Mucosa of descending colon (tissue), 3 donors: ENCODE measurements around the gene KDM3B. TPM values are rescaled to one million over a fixed set of nuclear protein-coding genes. Genes with fewer than 3 reads are reported as not detected.

Experiments
- ATAC-seq: fragments of 200-7000 bp; cut with Tn5 transposase; one replicate; pipeline ENCODE4 v1.9.1; 2020; ENCODE audit warnings: mild to moderate bottlenecking, moderate library complexity
- DNase-seq, 3 donors: peaks; one replicate each; pipeline ENCODE4 v3.0.0-alpha.2; 2020
- H3K36me3 ChIP-seq: fragments of 200-600 bp; one replicate; pipeline ENCODE4 v1.8.0; 2021; ENCODE audit warnings: low read depth, mild to moderate bottlenecking
- H3K4me1 ChIP-seq: fragments of 200-600 bp; one replicate; pipeline ENCODE4 v1.8.0; 2021; ENCODE audit warnings: low read depth, mild to moderate bottlenecking
- H3K4me3 ChIP-seq: fragments of 200-600 bp; one replicate; pipeline ENCODE4 v1.8.0; 2021; ENCODE audit warnings: mild to moderate bottlenecking
- H3K9me3 ChIP-seq: fragments of 200-600 bp; one replicate; pipeline ENCODE4 v1.8.0; 2021; ENCODE audit warnings: mild to moderate bottlenecking
- CTCF ChIP-seq: fragments of 200-600 bp; IDR thresholded peaks from one replicate; pipeline ENCODE4 v1.8.0; 2022; ENCODE audit warnings: antibody characterized with exemption, mild to moderate bottlenecking
- intact Hi-C, 2 donors: fragments of 100-400 bp; cut with DNase I in 1 of 2; cut with micrococcal nuclease in 1 of 2; formaldehyde crosslinking; loops; one replicate each; pipeline versions ENCODE4 v1.11.0 to v1.11.1; 2022; cut with DNase I, micrococcal nuclease
- total RNA-seq, 3 donors: library from RNA; stranded (reverse); fragmentation: NEBNext Ultra II Directional in 2 of 3; extraction: Animal tissue kit (Norgen Biotek cat#: 25700) in 2 of 3; gene quantifications; one replicate each; pipeline versions ENCODE4 v1.2.1 to v1.2.4, GENCODE V29; 2021 to 2023
- donor health status: DM: no; HTN: no; CAD: no; lungs with moderate emphysema.
- donor health status: DM: no; HTN: no; CAD: no.
- donor health status: DM: no; HTN: yes; CAD: no.

KDM3B gene
- total RNA-seq, 3 donors from 2014 or later: 56.6 to 84.3 (median 71.7) TPM

GRCh38 chr5:138444078-138444773 is 91.7 kb downstream of the KDM3B start:
- Histone ChIP-seq H3K4me1 (no peaks in the 10 kb centered on the region), H3K36me3 (no peaks in the 10 kb centered on the region), H3K4me3 (no peak overlapping the region), H3K9me3 (no peaks in the 10 kb centered on the region)
- DNase-seq: no peak
- no peak for ATAC-seq
- TF ChIP-seq CTCF: no peak
- intact Hi-C loops: no loop called here

DNA sequence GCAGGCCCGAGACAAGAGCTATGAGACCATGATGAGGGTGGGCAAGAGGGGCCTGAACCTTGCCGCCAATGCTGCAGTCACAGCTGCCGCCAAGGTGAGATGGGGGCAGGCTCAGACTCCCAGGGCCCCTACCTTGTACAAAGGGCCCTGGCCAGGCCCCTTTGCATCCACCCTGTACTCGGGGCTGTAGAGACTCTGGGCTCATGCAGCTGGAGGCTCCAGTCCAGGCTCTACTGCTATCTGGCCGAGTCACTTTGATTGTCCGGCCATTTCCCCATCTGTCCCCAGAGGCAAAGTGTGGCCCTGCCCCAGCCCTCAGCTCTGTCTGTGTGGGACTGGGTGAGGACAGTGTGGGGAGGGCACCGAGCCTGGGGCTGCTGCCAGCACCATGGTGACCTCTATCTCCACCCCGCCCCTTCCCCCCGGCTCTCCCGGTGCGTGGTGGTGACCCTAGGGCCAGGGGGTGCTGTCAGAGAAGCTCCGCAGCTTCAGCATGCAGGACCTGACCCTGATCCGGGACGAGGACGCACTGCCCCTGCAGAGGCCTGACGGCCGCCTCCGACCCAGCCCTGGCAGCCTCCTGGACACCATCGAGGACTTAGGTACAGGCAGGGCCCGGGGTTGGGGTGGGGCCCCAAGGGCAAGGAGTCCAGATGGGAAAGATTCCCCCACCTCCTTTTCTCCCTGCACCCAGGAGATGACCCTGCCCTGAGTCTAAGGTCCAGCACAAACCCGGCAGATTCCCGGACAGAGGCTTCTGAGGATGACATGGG is 92.5 kb downstream of the KDM3B start:
- Histone ChIP-seq H3K4me3 (no peak overlapping the region), H3K4me1 (no peaks in the 10 kb centered on the region), H3K36me3 (no peaks in the 10 kb centered on the region), H3K9me3 (no peaks in the 10 kb centered on the region)
- TF ChIP-seq CTCF: no peak
- intact Hi-C loops: no loop called here
- ATAC-seq (no peak), DNase-seq (no peak)

GRCh38 chr5:138445547-138446271 is 93.2 kb downstream of the KDM3B start:
- intact Hi-C loops: no loop called here

GRCh38 chr5:138448070-138448469 is 95.6 kb downstream of the KDM3B start:
- DNase-seq: peak in 1 of 3 donors; percentile 16
- TF ChIP-seq CTCF: no peak
- Histone ChIP-seq H3K36me3 (no peaks in the 10 kb centered on the region), H3K4me1 (no peaks in the 10 kb centered on the region), H3K9me3 (no peaks in the 10 kb centered on the region), H3K4me3 (no peak overlapping the region)
- intact Hi-C loops: no loop called here
- no peak for ATAC-seq

More at GRCh38 chr5:138445547-138446271, 93.2 kb downstream of the KDM3B start:
- H3K4me3 ChIP-seq: no peak overlapping the region
- no peaks in the 10 kb centered on the region for H3K4me1 ChIP-seq
- no peak for DNase-seq
- no peaks in the 10 kb centered on the region for H3K36me3 ChIP-seq
- ATAC-seq: no peak
- no peaks in the 10 kb centered on the region for H3K9me3 ChIP-seq
- no peak for TF ChIP-seq CTCF

GRCh38 chr5:138448481-138449398 is 96.3 kb downstream of the KDM3B start:
- intact Hi-C loops: no loop called here
- no peaks in the 10 kb centered on the region for H3K9me3 ChIP-seq
- no peaks in the 10 kb centered on the region for H3K4me1 ChIP-seq
- no peaks in the 10 kb centered on the region for H3K36me3 ChIP-seq
- ATAC-seq (no peak), DNase-seq (peak in 1 of 3 donors; percentile 5)
- no peak overlapping the region for H3K4me3 ChIP-seq
- TF ChIP-seq CTCF: no peak
